HEK293 (cell line): ENCODE data around the gene NCOA7.
A peak's percentile ranks its signal among the peaks of the same experiment; 100 is the strongest.

Experiments used
- CTCF ChIA-PET: fragments of 350-600 bp; formaldehyde crosslinking; extraction: SDS; loops from one replicate; lab custom pipeline; 2021; ENCODE audit warnings: antibody characterized with exemption; lab: Yijun Ruan, JAX
- POLR2A ChIA-PET: fragments of 300-600 bp; formaldehyde crosslinking; extraction: SDS; loops from one replicate; lab custom pipeline; 2020; ENCODE audit warnings: antibody characterized with exemption, inconsistent platforms; lab: Yijun Ruan, JAX
- H3K27ac ChIP-seq: fragments of 200-500 bp; sonication (Bioruptor generic); 2 replicates; pipeline ENCODE4 v1.5.1; 2014; ENCODE audit warnings: low read depth, low read length, control low read depth, inconsistent platforms; ENCODE audit errors: extremely low read depth
- H3K36me3 ChIP-seq, 2 experiments: fragments of 200-500 bp in 1 of 2; sonication (Bioruptor generic) in 1 of 2; 1 replicate in 1 of 2; 2 replicates in 1 of 2; pipeline ENCODE4 v1.5.1; 2014 to 2017; ENCODE audit warnings: inconsistent platforms in 2 of 2, low read length in 2 of 2; ENCODE audit not compliant: control insufficient read depth in 2 of 2, insufficient read depth in 1 of 2
- H3K4me1 ChIP-seq: fragments of 200-500 bp; sonication (Bioruptor generic); 2 replicates; pipeline ENCODE4 v1.5.1; 2014; ENCODE audit warnings: mild to moderate bottlenecking, low read length, inconsistent platforms; ENCODE audit not compliant: control insufficient read depth, insufficient read depth
- H3K4me3 ChIP-seq: 2 replicates; pipeline ENCODE4 v1.5.1; 2011; ENCODE audit warnings: low read depth, mild to moderate bottlenecking, control low read depth, low read length, moderate library complexity
- H3K9me3 ChIP-seq: fragments of 200-500 bp; sonication (Bioruptor generic); 2 replicates; pipeline ENCODE4 v1.5.1; 2014; ENCODE audit warnings: low read depth, low read length, inconsistent platforms; ENCODE audit not compliant: control insufficient read depth, insufficient read depth
- BCL11B ChIP-seq: fragments of 450-650 bp; formaldehyde crosslinking; IDR thresholded peaks from 2 replicates; pipeline ENCODE4 v1.5.1; 2016; ENCODE audit warnings: low read depth, missing biosample characterization, missing genetic modification characterization
- GLI4 ChIP-seq: fragments of 450-650 bp; formaldehyde crosslinking; IDR thresholded peaks from 2 replicates; pipeline ENCODE4 v1.5.1; 2016; ENCODE audit warnings: missing biosample characterization, missing genetic modification characterization
- KLF1 ChIP-seq: fragments of 450-650 bp; formaldehyde crosslinking; IDR thresholded peaks from 2 replicates; pipeline ENCODE4 v1.5.1; 2016; ENCODE audit warnings: missing biosample characterization, missing genetic modification characterization
- KLF9 ChIP-seq: fragments of 450-650 bp; formaldehyde crosslinking; IDR thresholded peaks from 2 replicates; pipeline ENCODE4 v1.5.1; 2016; ENCODE audit warnings: missing biosample characterization, missing genetic modification characterization, low read depth
- TRIM28 ChIP-seq: IDR thresholded peaks from 2 replicates; pipeline ENCODE4 v1.6.1; 2011; ENCODE audit warnings: low read length, control low read depth, borderline replicate concordance
- YY1 ChIP-seq: fragments of 450-650 bp; formaldehyde crosslinking; IDR thresholded peaks from 2 replicates; pipeline ENCODE4 v1.5.1; 2018; ENCODE audit warnings: missing biosample characterization, missing genetic modification characterization
- ZBTB20 ChIP-seq: fragments of 450-650 bp; formaldehyde crosslinking; IDR thresholded peaks from 2 replicates; pipeline ENCODE4 v1.5.1; 2016; ENCODE audit warnings: missing biosample characterization, missing genetic modification characterization
- ZFP69B ChIP-seq: fragments of 450-650 bp; formaldehyde crosslinking; IDR thresholded peaks from 2 replicates; pipeline ENCODE4 v1.5.1; 2016; ENCODE audit warnings: missing biosample characterization, missing genetic modification characterization
- ZNF112 ChIP-seq: fragments of 450-650 bp; formaldehyde crosslinking; IDR thresholded peaks from 2 replicates; pipeline ENCODE4 v1.5.0; 2017; ENCODE audit warnings: missing biosample characterization, missing genetic modification characterization
- ZNF302 ChIP-seq: fragments of 450-650 bp; formaldehyde crosslinking; IDR thresholded peaks from 2 replicates; pipeline ENCODE4 v1.5.1; 2016; ENCODE audit warnings: missing biosample characterization, missing genetic modification characterization, low read depth
- ZNF311 ChIP-seq: fragments of 450-650 bp; formaldehyde crosslinking; IDR thresholded peaks from 2 replicates; pipeline ENCODE4 v1.5.1; 2017; ENCODE audit warnings: missing biosample characterization, missing genetic modification characterization, borderline replicate concordance
- ZNF341 ChIP-seq: fragments of 450-650 bp; formaldehyde crosslinking; IDR thresholded peaks from 2 replicates; pipeline ENCODE4; 2016; ENCODE audit warnings: low read depth, missing biosample characterization, missing genetic modification characterization
- ZNF558 ChIP-seq: fragments of 450-650 bp; formaldehyde crosslinking; IDR thresholded peaks from 2 replicates; pipeline ENCODE4 v1.5.1; 2016; ENCODE audit warnings: missing biosample characterization, missing genetic modification characterization
- ZNF560 ChIP-seq: fragments of 450-650 bp; formaldehyde crosslinking; IDR thresholded peaks from 2 replicates; pipeline ENCODE4 v1.5.1; 2017; ENCODE audit warnings: missing biosample characterization, missing genetic modification characterization, borderline replicate concordance
- ZNF600 ChIP-seq: fragments of 450-650 bp; formaldehyde crosslinking; IDR thresholded peaks from 2 replicates; pipeline ENCODE4 v1.5.1; 2016; ENCODE audit warnings: missing biosample characterization, missing genetic modification characterization
- ZNF654 ChIP-seq: fragments of 450-650 bp; formaldehyde crosslinking; IDR thresholded peaks from 2 replicates; pipeline ENCODE4 v1.5.1; 2016; ENCODE audit warnings: low read depth, missing biosample characterization, missing genetic modification characterization
- ZNF843 ChIP-seq: fragments of 450-650 bp; formaldehyde crosslinking; IDR thresholded peaks from 2 replicates; pipeline ENCODE4 v1.5.1; 2016; ENCODE audit warnings: missing biosample characterization, missing genetic modification characterization
- TF ChIP-seq, protein P1 (sequence below): fragments of 450-650 bp; formaldehyde crosslinking; IDR thresholded peaks from 2 replicates; pipeline ENCODE4 v1.5.1; 2016; ENCODE audit warnings: missing biosample characterization, missing genetic modification characterization
- TF ChIP-seq, protein P2 (sequence below): fragments of 450-650 bp; formaldehyde crosslinking; IDR thresholded peaks from 2 replicates; pipeline ENCODE4 v1.5.1; 2016; ENCODE audit warnings: missing biosample characterization, missing genetic modification characterization
- TF ChIP-seq, protein P3 (sequence below): fragments of 450-650 bp; IDR thresholded peaks from 2 replicates; pipeline ENCODE4 v1.5.1; 2018; ENCODE audit warnings: missing biosample characterization, mild to moderate bottlenecking, missing genetic modification characterization
- TF ChIP-seq, protein P4 (sequence below): fragments of 450-650 bp; formaldehyde crosslinking; IDR thresholded peaks from 2 replicates; pipeline ENCODE4 v1.5.1; 2017; ENCODE audit warnings: missing biosample characterization, missing genetic modification characterization
- TF ChIP-seq, protein P5 (sequence below): IDR thresholded peaks from 2 replicates; pipeline ENCODE4 v1.6.1; 2011; ENCODE audit warnings: mild to moderate bottlenecking, low read depth, low read length, borderline replicate concordance
- TF ChIP-seq, protein P6 (sequence below): fragments of 450-650 bp; formaldehyde crosslinking; IDR thresholded peaks from 2 replicates; pipeline ENCODE4 v1.5.1; 2016; ENCODE audit warnings: missing biosample characterization, missing genetic modification characterization

The NCOA7 gene

DNA sequence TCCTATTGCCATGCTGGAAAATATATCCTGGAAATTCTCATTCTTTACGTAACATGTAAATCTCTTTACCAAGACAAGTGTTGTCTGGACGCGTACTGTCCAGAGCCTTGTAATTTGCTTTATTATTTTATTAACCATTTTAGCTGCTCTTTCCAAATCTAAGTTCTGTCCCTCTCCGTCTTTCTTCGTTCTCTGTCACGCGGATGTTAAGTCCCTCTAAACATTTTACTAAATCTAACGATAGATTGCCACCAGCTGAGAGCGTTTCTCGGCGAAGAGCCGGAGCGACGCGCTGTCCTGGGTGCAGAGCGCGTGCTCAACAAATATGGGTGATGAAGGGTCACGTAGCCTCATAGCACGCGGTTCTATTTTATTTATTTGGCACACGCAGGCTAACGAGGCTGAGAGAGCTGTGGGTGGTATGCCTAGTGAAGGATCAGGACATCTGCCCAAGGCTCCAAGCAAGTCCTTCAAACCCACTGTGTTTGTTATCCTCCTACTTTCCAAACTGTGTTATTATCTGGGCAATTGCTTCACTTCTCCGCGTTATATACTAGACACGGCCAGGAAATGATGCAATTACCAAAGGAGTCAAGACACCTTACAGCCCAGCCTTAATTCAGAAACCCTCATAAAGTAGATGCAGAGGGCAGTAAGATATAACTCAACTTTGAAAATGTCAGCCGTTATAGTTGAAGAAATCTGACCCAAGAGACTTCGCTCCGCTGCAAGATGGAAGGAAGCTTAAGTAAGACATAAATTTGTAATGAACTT, 10.0 kb upstream of the NCOA7 start (continued):
- TF ChIP-seq GLI4 (tag by site-specific recombination) (no peak), ZNF843 (tag by site-specific recombination) (peak; percentile 21; the same call in 1 of the 2 replicates), ZNF558 (peak; percentile 51; the same call in 1 of the 2 replicates), BCL11B (tag by site-specific recombination) (0 out of 2 replicates have a peak, but pooled peaks have one; percentile 23), ZNF341 (tag by site-specific recombination) (no peak), KLF9 (tag by site-specific recombination) (no peak), ZFP69B (tag by site-specific recombination) (peak; percentile 47; the same call in 1 of the 2 replicates), ZNF600 (tag by site-specific recombination) (peak; percentile 83), ZBTB20 (tag by site-specific recombination) (peak; percentile 74), TRIM28 (peak; percentile 94)
- TF ChIP-seq, protein P1, sequence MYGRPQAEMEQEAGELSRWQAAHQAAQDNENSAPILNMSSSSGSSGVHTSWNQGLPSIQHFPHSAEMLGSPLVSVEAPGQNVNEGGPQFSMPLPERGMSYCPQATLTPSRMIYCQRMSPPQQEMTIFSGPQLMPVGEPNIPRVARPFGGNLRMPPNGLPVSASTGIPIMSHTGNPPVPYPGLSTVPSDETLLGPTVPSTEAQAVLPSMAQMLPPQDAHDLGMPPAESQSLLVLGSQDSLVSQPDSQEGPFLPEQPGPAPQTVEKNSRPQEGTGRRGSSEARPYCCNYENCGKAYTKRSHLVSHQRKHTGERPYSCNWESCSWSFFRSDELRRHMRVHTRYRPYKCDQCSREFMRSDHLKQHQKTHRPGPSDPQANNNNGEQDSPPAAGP (tag by site-specific recombination): no peak; the same call in 1 of the 2 replicates
- TF ChIP-seq, protein P2, sequence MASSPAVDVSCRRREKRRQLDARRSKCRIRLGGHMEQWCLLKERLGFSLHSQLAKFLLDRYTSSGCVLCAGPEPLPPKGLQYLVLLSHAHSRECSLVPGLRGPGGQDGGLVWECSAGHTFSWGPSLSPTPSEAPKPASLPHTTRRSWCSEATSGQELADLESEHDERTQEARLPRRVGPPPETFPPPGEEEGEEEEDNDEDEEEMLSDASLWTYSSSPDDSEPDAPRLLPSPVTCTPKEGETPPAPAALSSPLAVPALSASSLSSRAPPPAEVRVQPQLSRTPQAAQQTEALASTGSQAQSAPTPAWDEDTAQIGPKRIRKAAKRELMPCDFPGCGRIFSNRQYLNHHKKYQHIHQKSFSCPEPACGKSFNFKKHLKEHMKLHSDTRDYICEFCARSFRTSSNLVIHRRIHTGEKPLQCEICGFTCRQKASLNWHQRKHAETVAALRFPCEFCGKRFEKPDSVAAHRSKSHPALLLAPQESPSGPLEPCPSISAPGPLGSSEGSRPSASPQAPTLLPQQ (tag by site-specific recombination): peak; percentile 85
- TF ChIP-seq, protein P3, sequence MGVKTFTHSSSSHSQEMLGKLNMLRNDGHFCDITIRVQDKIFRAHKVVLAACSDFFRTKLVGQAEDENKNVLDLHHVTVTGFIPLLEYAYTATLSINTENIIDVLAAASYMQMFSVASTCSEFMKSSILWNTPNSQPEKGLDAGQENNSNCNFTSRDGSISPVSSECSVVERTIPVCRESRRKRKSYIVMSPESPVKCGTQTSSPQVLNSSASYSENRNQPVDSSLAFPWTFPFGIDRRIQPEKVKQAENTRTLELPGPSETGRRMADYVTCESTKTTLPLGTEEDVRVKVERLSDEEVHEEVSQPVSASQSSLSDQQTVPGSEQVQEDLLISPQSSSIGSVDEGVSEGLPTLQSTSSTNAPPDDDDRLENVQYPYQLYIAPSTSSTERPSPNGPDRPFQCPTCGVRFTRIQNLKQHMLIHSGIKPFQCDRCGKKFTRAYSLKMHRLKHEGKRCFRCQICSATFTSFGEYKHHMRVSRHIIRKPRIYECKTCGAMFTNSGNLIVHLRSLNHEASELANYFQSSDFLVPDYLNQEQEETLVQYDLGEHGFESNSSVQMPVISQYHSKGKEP (tag by site-specific recombination): no peak
- TF ChIP-seq, protein P4, sequence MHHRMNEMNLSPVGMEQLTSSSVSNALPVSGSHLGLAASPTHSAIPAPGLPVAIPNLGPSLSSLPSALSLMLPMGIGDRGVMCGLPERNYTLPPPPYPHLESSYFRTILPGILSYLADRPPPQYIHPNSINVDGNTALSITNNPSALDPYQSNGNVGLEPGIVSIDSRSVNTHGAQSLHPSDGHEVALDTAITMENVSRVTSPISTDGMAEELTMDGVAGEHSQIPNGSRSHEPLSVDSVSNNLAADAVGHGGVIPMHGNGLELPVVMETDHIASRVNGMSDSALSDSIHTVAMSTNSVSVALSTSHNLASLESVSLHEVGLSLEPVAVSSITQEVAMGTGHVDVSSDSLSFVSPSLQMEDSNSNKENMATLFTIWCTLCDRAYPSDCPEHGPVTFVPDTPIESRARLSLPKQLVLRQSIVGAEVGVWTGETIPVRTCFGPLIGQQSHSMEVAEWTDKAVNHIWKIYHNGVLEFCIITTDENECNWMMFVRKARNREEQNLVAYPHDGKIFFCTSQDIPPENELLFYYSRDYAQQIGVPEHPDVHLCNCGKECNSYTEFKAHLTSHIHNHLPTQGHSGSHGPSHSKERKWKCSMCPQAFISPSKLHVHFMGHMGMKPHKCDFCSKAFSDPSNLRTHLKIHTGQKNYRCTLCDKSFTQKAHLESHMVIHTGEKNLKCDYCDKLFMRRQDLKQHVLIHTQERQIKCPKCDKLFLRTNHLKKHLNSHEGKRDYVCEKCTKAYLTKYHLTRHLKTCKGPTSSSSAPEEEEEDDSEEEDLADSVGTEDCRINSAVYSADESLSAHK (tag by site-specific recombination): peak; percentile 55; the same call in 1 of the 2 replicates

DNA sequence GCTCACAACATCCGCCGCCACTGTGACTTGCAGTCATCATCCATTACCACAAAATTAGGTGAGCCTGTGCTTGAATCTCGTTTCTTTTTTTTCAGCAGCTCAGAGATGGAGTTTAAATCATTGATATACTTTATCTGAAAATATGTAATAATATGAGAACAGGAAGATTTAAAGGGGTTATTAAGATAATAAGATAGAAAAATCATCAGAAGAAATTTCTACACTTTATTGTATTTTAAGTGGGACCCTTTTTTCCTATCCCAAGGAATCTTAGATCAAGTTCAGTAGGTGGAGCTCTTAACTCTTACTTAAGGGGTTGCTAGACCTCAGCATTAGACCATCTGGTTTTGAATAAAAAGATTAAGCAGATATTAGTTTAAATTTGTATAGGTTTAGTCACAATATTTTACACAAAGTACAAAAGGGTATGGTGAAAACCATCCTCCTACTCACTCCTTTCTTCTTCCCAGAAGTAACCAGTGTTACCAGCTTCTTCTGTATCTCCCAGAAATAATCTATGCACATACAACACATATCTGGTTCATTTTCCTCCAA, 9.4 kb upstream of the NCOA7 start:
- no peaks in the 10 kb centered on the region for H3K9me3 ChIP-seq
- H3K36me3 ChIP-seq: no peaks in the 10 kb centered on the region
- H3K27ac ChIP-seq: peak overlapping the region; percentile 83
- ChIA-PET POLR2A (interaction anchor here (0.7 to 3.5 kb wide), 8 partner anchors 9 to 205 kb away, joined by 3 to 66 read pairs (median 6); partner anchors contain the start of genes HINT3, NCOA7 and TRMT11), CTCF (interaction anchor here (0.6 to 3.0 kb wide), 39 partner anchors 9 to 834 kb away, joined by 3 to 44 read pairs (median 5); partner anchors contain the start of genes HINT3 and NCOA7)
- peak overlapping the region; percentile 85 for H3K4me3 ChIP-seq
- no peaks in the 10 kb centered on the region for H3K4me1 ChIP-seq
- no peak for TF ChIP-seq KLF9 (tag by site-specific recombination)
- TF ChIP-seq, protein P5, sequence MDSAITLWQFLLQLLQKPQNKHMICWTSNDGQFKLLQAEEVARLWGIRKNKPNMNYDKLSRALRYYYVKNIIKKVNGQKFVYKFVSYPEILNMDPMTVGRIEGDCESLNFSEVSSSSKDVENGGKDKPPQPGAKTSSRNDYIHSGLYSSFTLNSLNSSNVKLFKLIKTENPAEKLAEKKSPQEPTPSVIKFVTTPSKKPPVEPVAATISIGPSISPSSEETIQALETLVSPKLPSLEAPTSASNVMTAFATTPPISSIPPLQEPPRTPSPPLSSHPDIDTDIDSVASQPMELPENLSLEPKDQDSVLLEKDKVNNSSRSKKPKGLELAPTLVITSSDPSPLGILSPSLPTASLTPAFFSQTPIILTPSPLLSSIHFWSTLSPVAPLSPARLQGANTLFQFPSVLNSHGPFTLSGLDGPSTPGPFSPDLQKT: no peak
- TF ChIP-seq ZNF302 (tag by site-specific recombination): no peak
- TF ChIP-seq YY1 (tag by site-specific recombination): no peak
- TF ChIP-seq KLF1 (tag by site-specific recombination): no peak
- no peak for TF ChIP-seq ZNF560 (tag by site-specific recombination)
- TF ChIP-seq ZNF112: no peak
- peak; percentile 68 for TF ChIP-seq ZNF654 (tag by site-specific recombination)
- TF ChIP-seq ZNF311 (tag by site-specific recombination): no peak
- TF ChIP-seq, protein P6, sequence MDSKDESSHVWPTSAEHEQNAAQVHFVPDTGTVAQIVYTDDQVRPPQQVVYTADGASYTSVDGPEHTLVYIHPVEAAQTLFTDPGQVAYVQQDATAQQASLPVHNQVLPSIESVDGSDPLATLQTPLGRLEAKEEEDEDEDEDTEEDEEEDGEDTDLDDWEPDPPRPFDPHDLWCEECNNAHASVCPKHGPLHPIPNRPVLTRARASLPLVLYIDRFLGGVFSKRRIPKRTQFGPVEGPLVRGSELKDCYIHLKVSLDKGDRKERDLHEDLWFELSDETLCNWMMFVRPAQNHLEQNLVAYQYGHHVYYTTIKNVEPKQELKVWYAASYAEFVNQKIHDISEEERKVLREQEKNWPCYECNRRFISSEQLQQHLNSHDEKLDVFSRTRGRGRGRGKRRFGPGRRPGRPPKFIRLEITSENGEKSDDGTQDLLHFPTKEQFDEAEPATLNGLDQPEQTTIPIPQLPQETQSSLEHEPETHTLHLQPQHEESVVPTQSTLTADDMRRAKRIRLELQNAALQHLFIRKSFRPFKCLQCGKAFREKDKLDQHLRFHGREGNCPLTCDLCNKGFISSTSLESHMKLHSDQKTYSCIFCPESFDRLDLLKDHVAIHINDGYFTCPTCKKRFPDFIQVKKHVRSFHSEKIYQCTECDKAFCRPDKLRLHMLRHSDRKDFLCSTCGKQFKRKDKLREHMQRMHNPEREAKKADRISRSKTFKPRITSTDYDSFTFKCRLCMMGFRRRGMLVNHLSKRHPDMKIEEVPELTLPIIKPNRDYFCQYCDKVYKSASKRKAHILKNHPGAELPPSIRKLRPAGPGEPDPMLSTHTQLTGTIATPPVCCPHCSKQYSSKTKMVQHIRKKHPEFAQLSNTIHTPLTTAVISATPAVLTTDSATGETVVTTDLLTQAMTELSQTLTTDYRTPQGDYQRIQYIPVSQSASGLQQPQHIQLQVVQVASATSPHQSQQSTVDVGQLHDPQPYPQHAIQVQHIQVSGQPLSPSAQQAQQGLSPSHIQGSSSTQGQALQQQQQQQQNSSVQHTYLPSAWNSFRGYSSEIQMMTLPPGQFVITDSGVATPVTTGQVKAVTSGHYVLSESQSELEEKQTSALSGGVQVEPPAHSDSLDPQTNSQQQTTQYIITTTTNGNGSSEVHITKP (tag by site-specific recombination): peak; percentile 93
